Stomach (tissue), 9 donors: ENCODE measurements around the gene SCN7A. TPM values are rescaled to one million over a fixed set of nuclear protein-coding genes. Genes with fewer than 3 reads are reported as not detected.
"Not testable (repeated sequence)": the region's sequence is repeated elsewhere in the genome, so short reads cannot be mapped to it uniquely, and the experiment has no call there.

Experiments
- DNase-seq, 2 donors: peaks; one replicate each; pipeline versions ENCODE4 v3.0.0 to v3.0.0-alpha.2; 2013 to 2019
- H3K27ac ChIP-seq, 5 donors: fragments of 200-600 bp in 4 of 5; sonication (generic) in 4 of 5; one replicate each; pipeline ENCODE4 v1.5.1; 2013 to 2019; ENCODE audit warnings: mild to moderate bottlenecking in 1 of 5, moderate library complexity in 1 of 5
- H3K27me3 ChIP-seq, 3 donors: fragments of 200-600 bp; sonication (generic); one replicate each; pipeline ENCODE4 v1.5.1; 2017 to 2019; ENCODE audit warnings: mixed run types in 1 of 3
- H3K36me3 ChIP-seq, 4 donors: fragments of 200-600 bp; sonication (generic); 1 replicate in 3 of 4; 2 replicates in 1 of 4; pipeline ENCODE4 v1.5.1; 2016 to 2019
- H3K4me1 ChIP-seq, 4 donors: fragments of 200-600 bp; sonication (generic); one replicate each; pipeline ENCODE4 v1.5.1; 2016 to 2019
- H3K4me3 ChIP-seq, 4 donors: fragments of 200-600 bp; sonication (generic) in 3 of 4; one replicate each; pipeline ENCODE4 v1.5.1; 2016 to 2019; ENCODE audit warnings: mild to moderate bottlenecking in 1 of 4
- H3K9me3 ChIP-seq, 4 donors: fragments of 200-600 bp; sonication (generic); one replicate each; pipeline ENCODE4 v1.5.1; 2016 to 2019
- EP300 ChIP-seq: sonication (generic); formaldehyde crosslinking; IDR thresholded peaks from one replicate; pipeline ENCODE4 v1.6.1; 2017; ENCODE audit warnings: antibody characterized with exemption
- POLR2A ChIP-seq, 4 donors: fragments of 450-650 bp; IDR thresholded peaks; one replicate each; pipeline ENCODE4 v1.6.1; 2016; ENCODE audit warnings: antibody characterized with exemption in 4 of 4, control low read depth in 2 of 4, mild to moderate bottlenecking in 1 of 4, moderate library complexity in 1 of 4
- POLR2AphosphoS5 ChIP-seq, 3 donors: sonication (generic); formaldehyde crosslinking; IDR thresholded peaks; one replicate each; pipeline ENCODE4 v1.6.1; 2016; ENCODE audit warnings: antibody characterized with exemption in 3 of 3
- WGBS, 5 donors: extraction: QIAGEN DNeasy Blood & Tissue Kit in 3 of 5; methylation state at CpG; one replicate each; pipeline versions ENCODE4 v1.1.5 to v1.1.7; 2013 to 2018; 5-methylcytosine and 5-hydroxymethylcytosine counted together
- intact Hi-C: fragments of 100-400 bp; cut with DNase I; formaldehyde crosslinking; loops from one replicate; pipeline ENCODE4 v1.15.1; 2023; ENCODE audit warnings: low total_unique reads
- polyA plus RNA-seq, 3 donors: library from polyadenylated mRNA; stranded (reverse); fragments of 200-250 nt; gene quantifications; one replicate each; pipeline ENCODE4 v1.2.3, GENCODE V29; 2013
- total RNA-seq, 5 donors: library from RNA; depleted of rRNA; stranded (reverse); fragments of >200 nt; gene quantifications; one replicate each; pipeline versions ENCODE4 v1.1.0 to v1.2.3, GENCODE V29; 2014 to 2016
- TF ChIP-seq, protein P1 (sequence below), 7 experiments: fragments of 450-650 bp in 4 of 7; fragments of 200-600 bp in 3 of 7; sonication (generic) in 3 of 7; IDR thresholded peaks; one replicate each; pipeline ENCODE4 v1.5.1; 2016 to 2019; ENCODE audit warnings: antibody characterized with exemption in 7 of 7, control low read depth in 2 of 7, mild to moderate bottlenecking in 1 of 7
- donor health status: healthy with polysubstance abuse.
- donor health status: Bipolar disorder and iron deficiency.
- donor health status: healthy.

The SCN7A gene
- total and polyA plus RNA-seq, 8 donors, result 0.19 to 148 (median 10.9) TPM

DNA sequence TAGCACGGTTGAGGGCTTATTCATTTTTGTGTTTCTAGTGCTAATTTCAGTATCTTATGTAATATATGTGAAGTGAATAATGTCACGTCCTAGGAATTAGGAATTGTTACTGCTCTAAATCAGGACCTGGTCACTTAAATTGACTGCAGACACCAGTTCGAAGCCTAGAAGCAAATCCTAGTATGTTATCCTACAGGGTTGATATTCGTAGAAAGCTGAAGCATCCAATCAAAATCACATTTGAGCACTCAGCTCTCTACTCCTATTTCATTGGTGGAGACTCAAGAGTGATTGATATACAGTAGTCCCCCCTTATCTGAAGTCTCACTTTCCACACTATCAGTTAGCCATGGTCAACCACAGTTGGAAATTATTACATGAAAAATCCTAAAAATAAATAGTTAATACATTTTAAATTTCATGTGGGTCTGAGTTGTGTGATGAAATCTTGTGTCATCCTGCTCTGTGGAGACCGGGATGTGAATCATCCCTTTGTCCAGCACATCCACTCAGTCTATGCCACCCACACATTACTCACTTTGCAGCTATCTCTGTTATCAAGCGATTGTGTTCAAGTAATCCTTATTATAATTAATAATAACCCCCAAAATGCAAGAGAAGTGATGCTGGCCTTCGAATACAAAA lies 83.1 kb downstream of the SCN7A start:
- Histone ChIP-seq H3K4me1 (no peaks in the 10 kb centered on the region), H3K4me3 (no peak overlapping the region), H3K27ac (no peak overlapping the region), H3K9me3 (no peaks in the 10 kb centered on the region), H3K36me3 (no peaks in the 10 kb centered on the region), H3K27me3 (no peaks in the 10 kb centered on the region)
- DNase-seq, result no peak
- TF ChIP-seq POLR2AphosphoS5 (IDR thresholded peaks at IDR 0.05) (no peak), EP300 (no peak), POLR2A (IDR thresholded peaks at IDR 0.05) (no peak)
- TF ChIP-seq, protein P1, sequence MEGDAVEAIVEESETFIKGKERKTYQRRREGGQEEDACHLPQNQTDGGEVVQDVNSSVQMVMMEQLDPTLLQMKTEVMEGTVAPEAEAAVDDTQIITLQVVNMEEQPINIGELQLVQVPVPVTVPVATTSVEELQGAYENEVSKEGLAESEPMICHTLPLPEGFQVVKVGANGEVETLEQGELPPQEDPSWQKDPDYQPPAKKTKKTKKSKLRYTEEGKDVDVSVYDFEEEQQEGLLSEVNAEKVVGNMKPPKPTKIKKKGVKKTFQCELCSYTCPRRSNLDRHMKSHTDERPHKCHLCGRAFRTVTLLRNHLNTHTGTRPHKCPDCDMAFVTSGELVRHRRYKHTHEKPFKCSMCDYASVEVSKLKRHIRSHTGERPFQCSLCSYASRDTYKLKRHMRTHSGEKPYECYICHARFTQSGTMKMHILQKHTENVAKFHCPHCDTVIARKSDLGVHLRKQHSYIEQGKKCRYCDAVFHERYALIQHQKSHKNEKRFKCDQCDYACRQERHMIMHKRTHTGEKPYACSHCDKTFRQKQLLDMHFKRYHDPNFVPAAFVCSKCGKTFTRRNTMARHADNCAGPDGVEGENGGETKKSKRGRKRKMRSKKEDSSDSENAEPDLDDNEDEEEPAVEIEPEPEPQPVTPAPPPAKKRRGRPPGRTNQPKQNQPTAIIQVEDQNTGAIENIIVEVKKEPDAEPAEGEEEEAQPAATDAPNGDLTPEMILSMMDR (IDR thresholded peaks at IDR 0.05), result no peak
- intact Hi-C loops, result no loop called here
- WGBS, 5 donors, result 69 to 80% (median 79%) methylated on average over 7 of the region's 7 CpGs

DNA sequence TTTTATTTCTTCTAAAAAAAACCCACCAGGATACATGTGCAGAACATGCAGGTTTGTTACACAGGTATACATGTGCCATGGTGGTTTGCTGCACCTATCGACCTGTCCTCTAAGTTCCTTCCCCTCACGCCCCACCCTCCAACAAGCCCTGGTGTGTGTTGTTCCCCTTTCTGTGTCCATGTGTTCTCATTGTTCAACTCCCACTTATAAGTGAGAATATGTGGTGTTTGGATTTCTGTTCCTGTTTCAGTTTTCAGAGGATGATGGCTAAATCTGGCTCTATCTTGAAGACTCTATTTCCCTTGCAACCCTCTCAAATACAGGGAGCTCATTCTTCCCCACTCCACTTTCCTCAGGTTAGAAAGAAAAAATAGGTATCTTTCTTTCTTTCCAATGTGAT lies 86.3 kb downstream of the SCN7A start:
- 65 to 91% (median 82%) methylated on average over 2 of the region's 2 CpGs for WGBS, 5 donors
- H3K36me3 ChIP-seq, H3K27me3 ChIP-seq, H3K27ac ChIP-seq, H3K4me1 ChIP-seq, DNase-seq, H3K9me3 ChIP-seq, intact Hi-C loops, H3K4me3 ChIP-seq: not testable (repeated sequence)

DNA sequence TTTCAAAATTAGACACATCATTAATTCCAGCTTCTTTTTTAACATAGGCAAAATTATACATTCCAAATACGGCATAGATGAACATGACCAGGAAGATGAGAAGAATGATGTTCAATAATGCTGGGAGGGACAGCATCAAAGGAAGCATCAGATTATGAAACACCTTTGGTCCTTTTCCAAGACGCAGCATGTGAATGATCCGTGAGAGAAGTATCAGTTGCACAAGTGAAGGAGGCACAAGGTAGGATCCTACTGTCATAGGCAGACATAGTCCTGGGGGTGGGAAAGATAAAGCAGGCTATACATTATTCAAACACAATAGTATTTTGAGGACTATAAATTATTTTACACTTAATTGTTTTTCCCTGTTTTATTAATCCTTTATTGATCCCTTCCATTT lies 87.7 kb downstream of the SCN7A start:
- H3K9me3 ChIP-seq, result no peaks in the 10 kb centered on the region
- no peak overlapping the region for H3K27ac ChIP-seq
- WGBS, 5 donors, result 91 to 93% (median 92%) methylated on average over 3 of the region's 3 CpGs
- no peaks in the 10 kb centered on the region for H3K27me3 ChIP-seq
- no peak for TF ChIP-seq POLR2AphosphoS5 (IDR thresholded peaks at IDR 0.05)
- no peak for TF ChIP-seq EP300
- TF ChIP-seq POLR2A (IDR thresholded peaks at IDR 0.05), result no peak
- TF ChIP-seq, protein P1 (IDR thresholded peaks at IDR 0.05), result no peak
- no peak overlapping the region for H3K4me3 ChIP-seq
- intact Hi-C loops, result no loop called here
- H3K36me3 ChIP-seq, result no peaks in the 10 kb centered on the region
- DNase-seq, result no peak
- no peaks in the 10 kb centered on the region for H3K4me1 ChIP-seq

DNA sequence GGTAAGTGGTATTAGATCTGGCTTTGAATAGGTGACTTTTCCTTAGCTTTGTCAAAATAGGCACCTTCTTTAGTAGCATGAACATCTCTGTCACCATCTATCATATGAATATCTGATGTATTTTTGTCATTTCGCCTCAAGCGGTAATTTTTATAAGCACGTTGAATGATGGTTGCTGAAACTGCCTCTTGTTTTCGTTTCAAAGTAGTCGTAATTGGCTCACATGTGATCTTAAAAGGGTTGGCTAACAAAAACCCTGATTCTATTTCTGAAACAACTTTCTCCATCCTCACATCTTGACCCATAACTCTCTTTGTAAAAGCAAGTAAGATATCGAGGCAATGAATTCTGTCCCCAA lies 88.5 kb downstream of the SCN7A start:
- Histone ChIP-seq H3K4me1 (no peaks in the 10 kb centered on the region), H3K36me3 (no peaks in the 10 kb centered on the region), H3K4me3 (no peak overlapping the region), H3K9me3 (no peaks in the 10 kb centered on the region), H3K27me3 (no peaks in the 10 kb centered on the region), H3K27ac (no peak overlapping the region)
- intact Hi-C loops, result no loop called here
- 85 to 93% (median 92%) methylated on average over 6 of the region's 6 CpGs for WGBS, 5 donors
- TF ChIP-seq EP300 (no peak), POLR2A (IDR thresholded peaks at IDR 0.05) (no peak), POLR2AphosphoS5 (IDR thresholded peaks at IDR 0.05) (no peak)
- TF ChIP-seq, protein P1 (IDR thresholded peaks at IDR 0.05), result no peak
- no peak for DNase-seq

DNA sequence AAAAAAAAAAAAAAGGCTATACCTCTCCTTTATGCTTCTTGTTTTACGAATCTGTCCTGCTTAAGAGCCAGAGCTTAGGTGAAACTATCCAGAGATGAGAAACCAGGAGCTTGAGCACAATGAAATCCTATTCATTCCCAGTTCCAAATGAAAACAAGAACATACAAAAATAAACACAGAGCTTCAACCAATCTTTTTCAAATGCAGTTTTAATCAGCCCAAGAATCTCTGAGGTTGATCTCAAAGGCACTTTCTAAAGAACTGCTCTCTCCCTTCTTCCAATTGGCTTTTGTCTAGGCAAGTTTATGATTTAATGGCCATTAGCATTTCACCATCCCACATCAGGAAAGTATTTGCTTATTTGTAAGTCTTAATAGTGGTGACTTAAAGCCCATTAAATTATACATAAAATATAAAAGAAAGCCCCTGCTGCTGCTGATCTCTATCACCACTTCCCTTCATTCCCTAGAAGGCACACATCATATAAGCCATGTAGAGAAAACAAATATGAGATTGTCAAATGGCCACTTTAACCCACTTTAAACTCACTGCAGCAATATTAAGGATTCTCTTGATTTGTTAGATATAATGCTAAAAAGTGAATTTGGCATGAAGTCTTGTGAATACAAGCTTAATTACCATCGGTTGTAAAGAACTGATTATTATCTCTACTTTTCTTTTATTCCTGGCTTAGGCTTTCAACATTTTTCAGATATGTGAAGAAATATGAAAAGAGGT lies 89.0 kb downstream of the SCN7A start:
- intact Hi-C loops, result no loop called here
- Histone ChIP-seq H3K27ac (no peak overlapping the region), H3K36me3 (no peaks in the 10 kb centered on the region), H3K4me3 (no peak overlapping the region), H3K9me3 (no peaks in the 10 kb centered on the region), H3K27me3 (no peaks in the 10 kb centered on the region), H3K4me1 (no peaks in the 10 kb centered on the region)
- no peak for DNase-seq
- TF ChIP-seq POLR2A (IDR thresholded peaks at IDR 0.05) (no peak), EP300 (no peak), POLR2AphosphoS5 (IDR thresholded peaks at IDR 0.05) (no peak)
- TF ChIP-seq, protein P1 (IDR thresholded peaks at IDR 0.05), result no peak
- 55 to 69% (median 65%) methylated on average over 2 of the region's 2 CpGs for WGBS, 5 donors
